ENCODE results near the gene PTPN2.
A peak's percentile ranks its signal among the peaks of the same experiment; 100 is the strongest.

The PTPN2 gene

DNA sequence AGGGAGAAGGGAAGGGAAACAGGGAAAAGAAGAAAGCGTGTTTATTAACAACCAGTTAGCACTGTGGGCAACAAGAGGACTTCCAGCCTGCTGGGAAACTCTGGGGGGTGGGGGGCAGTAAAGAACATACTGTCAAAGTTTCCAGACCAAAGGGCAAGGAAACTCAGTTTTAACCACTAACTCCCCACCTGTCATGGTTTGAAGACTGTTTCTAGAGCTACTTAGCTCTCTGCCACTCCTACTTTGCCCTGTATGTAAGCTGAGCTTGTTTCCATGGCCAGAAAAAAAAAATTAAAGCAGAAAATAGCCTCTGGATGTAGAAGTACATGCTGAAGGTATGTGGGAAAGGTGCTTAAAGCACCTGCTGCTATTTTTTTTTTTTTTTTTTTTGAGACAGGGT, 11.0 kb upstream of the PTPN2 start:
- H3K4me1 ChIP-seq (ENCODE audit: control insufficient read depth, insufficient read depth, low read length, unreplicated experiment) = no peaks in the 10 kb centered on the region
- no peak overlapping the region for H3K27ac ChIP-seq (ENCODE audit: low read depth, low read length)
- H3K4me3 ChIP-seq (ENCODE audit: low read depth, low read length) = no peak overlapping the region
- H3K36me3 ChIP-seq (ENCODE audit: insufficient read depth, low read length) = no peaks in the 10 kb centered on the region
- H2AFZ ChIP-seq (ENCODE audit: low read length, unreplicated experiment) = no peak overlapping the region
- H3K27me3 ChIP-seq (ENCODE audit: insufficient read depth, low read length) = no peaks in the 10 kb centered on the region
- H3K79me2 ChIP-seq (ENCODE audit: control insufficient read depth, insufficient read depth, low read length, unreplicated experiment) = no peaks in the 10 kb centered on the region

- H3K36me3 ChIP-seq (ENCODE audit: insufficient read depth, low read length) = no peaks in the 10 kb centered on the region
- no peak overlapping the region for H3K27ac ChIP-seq (ENCODE audit: low read depth, low read length)
- no peak overlapping the region for H2AFZ ChIP-seq (ENCODE audit: low read length, unreplicated experiment)
- H3K79me2 ChIP-seq (ENCODE audit: control insufficient read depth, insufficient read depth, low read length, unreplicated experiment) = no peaks in the 10 kb centered on the region
- H3K4me3 ChIP-seq (ENCODE audit: low read depth, low read length) = no peak overlapping the region
- no peaks in the 10 kb centered on the region for H3K4me1 ChIP-seq (ENCODE audit: control insufficient read depth, insufficient read depth, low read length, unreplicated experiment)
- H3K27me3 ChIP-seq (ENCODE audit: insufficient read depth, low read length) = no peaks in the 10 kb centered on the region
Measured at GRCh38 chr18:12891561-12891960, 7.5 kb upstream of the PTPN2 start.

DNA sequence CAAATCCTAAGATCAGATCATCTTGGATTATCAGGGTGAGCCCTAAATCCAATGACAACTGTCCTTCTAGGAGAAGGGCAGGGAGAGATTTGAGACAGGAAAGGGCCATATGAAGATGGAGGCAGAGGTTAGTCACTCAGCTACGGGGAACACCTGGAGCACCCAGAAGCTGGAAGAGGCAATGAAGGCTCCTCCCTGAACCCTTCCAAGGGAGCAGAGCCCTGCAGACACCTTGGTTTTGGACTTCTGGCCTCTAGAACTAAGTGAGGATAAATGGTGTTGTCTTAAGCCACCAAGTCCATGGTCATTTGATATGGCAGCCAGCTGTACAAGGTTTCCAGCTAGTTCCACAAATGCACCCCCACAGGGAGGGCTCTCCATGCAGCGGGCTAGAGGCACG, 6.9 kb upstream of the PTPN2 start:
- Histone ChIP-seq H3K27ac (ENCODE audit: low read depth, low read length) (no peak overlapping the region), H3K36me3 (ENCODE audit: insufficient read depth, low read length) (no peaks in the 10 kb centered on the region)

DNA sequence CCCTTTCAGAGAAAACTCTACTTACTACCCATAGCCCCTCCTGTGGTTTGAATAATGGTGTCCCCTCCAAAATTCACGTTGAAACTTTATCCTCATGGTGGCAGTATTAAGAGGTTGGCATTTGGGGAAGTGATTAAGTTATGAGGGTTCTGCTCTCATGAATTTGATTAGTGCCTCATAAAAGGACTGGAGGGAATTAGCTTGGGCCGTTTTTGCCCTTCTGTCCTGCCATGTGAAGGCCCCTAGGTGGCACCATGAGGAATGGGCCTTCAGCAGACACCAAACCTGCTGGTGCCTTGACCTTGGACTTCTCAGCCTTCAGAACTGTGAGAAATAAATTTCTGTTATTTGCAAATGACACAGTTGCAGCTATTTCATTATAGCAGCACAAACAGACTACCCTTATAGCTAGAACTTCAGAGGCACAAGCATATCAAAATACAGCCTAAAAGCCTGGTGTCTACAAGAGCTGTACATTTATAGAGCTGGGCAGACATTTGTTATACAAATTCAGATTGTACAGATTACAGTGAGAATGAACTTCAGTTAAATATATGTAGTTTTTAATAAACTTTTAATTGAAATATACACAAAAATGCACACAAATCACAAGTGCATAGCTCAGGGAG, 2.6 kb upstream of the PTPN2 start:
- H3K4me3 ChIP-seq (ENCODE audit: low read depth, low read length) = no peak overlapping the region
- H2AFZ ChIP-seq (ENCODE audit: low read length, unreplicated experiment) = no peak overlapping the region
- H3K4me1 ChIP-seq (ENCODE audit: control insufficient read depth, insufficient read depth, low read length, unreplicated experiment) = peaks cover 16% of the 10 kb centered on the region
- H3K79me2 ChIP-seq (ENCODE audit: control insufficient read depth, insufficient read depth, low read length, unreplicated experiment) = peaks cover 19% of the 10 kb centered on the region
- H3K27ac ChIP-seq (ENCODE audit: low read depth, low read length) = no peak overlapping the region
- H3K36me3 ChIP-seq (ENCODE audit: insufficient read depth, low read length) = no peaks in the 10 kb centered on the region
- H3K27me3 ChIP-seq (ENCODE audit: insufficient read depth, low read length) = no peaks in the 10 kb centered on the region

More for the DNA sequence above, 6.9 kb upstream of the PTPN2 start:
- no peaks in the 10 kb centered on the region for H3K79me2 ChIP-seq (ENCODE audit: control insufficient read depth, insufficient read depth, low read length, unreplicated experiment)
- H3K4me1 ChIP-seq (ENCODE audit: control insufficient read depth, insufficient read depth, low read length, unreplicated experiment) = no peaks in the 10 kb centered on the region
- no peaks in the 10 kb centered on the region for H3K27me3 ChIP-seq (ENCODE audit: insufficient read depth, low read length)
- H3K4me3 ChIP-seq (ENCODE audit: low read depth, low read length) = no peak overlapping the region
- no peak overlapping the region for H2AFZ ChIP-seq (ENCODE audit: low read length, unreplicated experiment)

GRCh38 chr18:12885500-12885899, 1.5 kb upstream of the PTPN2 start:
- no peaks in the 10 kb centered on the region for H3K27me3 ChIP-seq (ENCODE audit: insufficient read depth, low read length)
- H3K4me1 ChIP-seq (ENCODE audit: control insufficient read depth, insufficient read depth, low read length, unreplicated experiment) = peaks cover 23% of the 10 kb centered on the region
- no peaks in the 10 kb centered on the region for H3K36me3 ChIP-seq (ENCODE audit: insufficient read depth, low read length)
- H2AFZ ChIP-seq (ENCODE audit: low read length, unreplicated experiment) = no peak overlapping the region
- peaks cover 30% of the 10 kb centered on the region for H3K79me2 ChIP-seq (ENCODE audit: control insufficient read depth, insufficient read depth, low read length, unreplicated experiment)
- no peak overlapping the region for H3K27ac ChIP-seq (ENCODE audit: low read depth, low read length)
- peak overlapping the region; percentile 92 for H3K4me3 ChIP-seq (ENCODE audit: low read depth, low read length)

GRCh38 chr18:12884406-12885323, 628 bp upstream of the PTPN2 start:
- H3K79me2 ChIP-seq (ENCODE audit: control insufficient read depth, insufficient read depth, low read length, unreplicated experiment) = peaks cover 39% of the 10 kb centered on the region
- peaks cover 31% of the 10 kb centered on the region for H3K4me1 ChIP-seq (ENCODE audit: control insufficient read depth, insufficient read depth, low read length, unreplicated experiment)
- no peaks in the 10 kb centered on the region for H3K27me3 ChIP-seq (ENCODE audit: insufficient read depth, low read length)
- H3K4me3 ChIP-seq (ENCODE audit: low read depth, low read length) = peak overlapping the region; percentile 92
- no peaks in the 10 kb centered on the region for H3K36me3 ChIP-seq (ENCODE audit: insufficient read depth, low read length)
- no peak overlapping the region; the same call in 1 of the 2 replicates for H3K27ac ChIP-seq (ENCODE audit: low read depth, low read length)
- peak overlapping the region; percentile 62 for H2AFZ ChIP-seq (ENCODE audit: low read length, unreplicated experiment)

GRCh38 chr18:12883372-12883683, 709 bp downstream of the PTPN2 start:
- Histone ChIP-seq H3K79me2 (ENCODE audit: control insufficient read depth, insufficient read depth, low read length, unreplicated experiment) (peaks cover 52% of the 10 kb centered on the region), H3K27me3 (ENCODE audit: insufficient read depth, low read length) (no peaks in the 10 kb centered on the region), H3K36me3 (ENCODE audit: insufficient read depth, low read length) (no peaks in the 10 kb centered on the region), H3K27ac (ENCODE audit: low read depth, low read length) (peak overlapping the region; percentile 94), H3K4me1 (ENCODE audit: control insufficient read depth, insufficient read depth, low read length, unreplicated experiment) (peaks cover 35% of the 10 kb centered on the region), H2AFZ (ENCODE audit: low read length, unreplicated experiment) (peak overlapping the region; percentile 39), H3K4me3 (ENCODE audit: low read depth, low read length) (peak overlapping the region; percentile 92)

DNA sequence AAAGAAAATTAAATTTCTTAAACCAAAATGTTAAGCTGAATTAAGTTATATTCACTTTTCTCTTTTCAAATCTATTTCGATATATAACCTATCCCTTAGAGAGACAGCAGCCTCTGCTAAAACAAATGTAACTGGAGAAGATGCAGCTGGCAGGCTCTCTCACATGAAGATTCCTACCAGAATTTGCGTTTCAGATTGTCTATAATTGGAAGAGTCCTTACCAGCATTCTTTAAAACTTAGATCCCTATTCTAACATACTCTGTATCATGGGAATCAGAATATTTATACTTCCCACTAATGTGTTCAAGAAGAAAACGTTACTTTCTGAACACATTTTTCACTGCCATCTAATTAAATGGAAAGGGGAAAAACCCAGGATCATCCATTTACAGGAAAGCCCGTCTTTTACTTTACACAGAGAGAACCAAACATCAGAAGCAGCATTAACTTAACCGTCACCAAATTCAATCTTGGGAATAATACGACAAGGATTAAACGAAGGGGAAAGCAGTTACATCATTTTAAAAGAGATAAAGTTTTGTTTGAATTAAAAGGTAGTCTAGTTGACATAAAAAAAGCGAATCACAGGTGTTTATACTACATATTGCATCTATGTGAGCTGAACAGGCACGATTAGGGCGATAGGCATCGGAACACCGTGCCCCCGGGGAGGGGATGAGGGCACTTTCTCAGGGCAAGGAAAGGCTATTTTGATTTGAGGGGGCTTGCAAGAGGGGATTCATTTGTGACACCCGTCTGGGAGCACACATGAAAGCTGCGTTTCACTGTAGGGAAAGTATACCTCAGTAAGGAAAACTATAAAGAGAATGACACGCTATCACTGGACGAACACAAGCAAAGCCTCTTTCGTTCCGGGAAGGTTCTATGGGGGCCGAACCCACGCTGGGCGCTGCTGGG, 1.3 kb downstream of the PTPN2 start:
- Histone ChIP-seq H3K4me1 (ENCODE audit: control insufficient read depth, insufficient read depth, low read length, unreplicated experiment) (peaks cover 35% of the 10 kb centered on the region), H3K4me3 (ENCODE audit: low read depth, low read length) (peak overlapping the region; percentile 92), H3K79me2 (ENCODE audit: control insufficient read depth, insufficient read depth, low read length, unreplicated experiment) (peaks cover 56% of the 10 kb centered on the region), H3K27me3 (ENCODE audit: insufficient read depth, low read length) (no peaks in the 10 kb centered on the region), H2AFZ (ENCODE audit: low read length, unreplicated experiment) (peak overlapping the region; percentile 39), H3K27ac (ENCODE audit: low read depth, low read length) (peak overlapping the region; percentile 94), H3K36me3 (ENCODE audit: insufficient read depth, low read length) (no peaks in the 10 kb centered on the region)

GRCh38 chr18:12880541-12880910, 3.5 kb downstream of the PTPN2 start:
- peaks cover 35% of the 10 kb centered on the region for H3K4me1 ChIP-seq (ENCODE audit: control insufficient read depth, insufficient read depth, low read length, unreplicated experiment)
- no peaks in the 10 kb centered on the region for H3K36me3 ChIP-seq (ENCODE audit: insufficient read depth, low read length)
- no peak overlapping the region for H3K4me3 ChIP-seq (ENCODE audit: low read depth, low read length)
- H3K27ac ChIP-seq (ENCODE audit: low read depth, low read length) = no peak overlapping the region
- H2AFZ ChIP-seq (ENCODE audit: low read length, unreplicated experiment) = no peak overlapping the region
- peaks cover 78% of the 10 kb centered on the region for H3K79me2 ChIP-seq (ENCODE audit: control insufficient read depth, insufficient read depth, low read length, unreplicated experiment)
- H3K27me3 ChIP-seq (ENCODE audit: insufficient read depth, low read length) = no peaks in the 10 kb centered on the region

GRCh38 chr18:12879840-12880540, 4.0 kb downstream of the PTPN2 start:
- Histone ChIP-seq H3K4me3 (ENCODE audit: low read depth, low read length) (peak overlapping the region; percentile 36), H2AFZ (ENCODE audit: low read length, unreplicated experiment) (no peak overlapping the region), H3K27me3 (ENCODE audit: insufficient read depth, low read length) (no peaks in the 10 kb centered on the region), H3K79me2 (ENCODE audit: control insufficient read depth, insufficient read depth, low read length, unreplicated experiment) (peaks cover 82% of the 10 kb centered on the region), H3K27ac (ENCODE audit: low read depth, low read length) (no peak overlapping the region), H3K36me3 (ENCODE audit: insufficient read depth, low read length) (no peaks in the 10 kb centered on the region), H3K4me1 (ENCODE audit: control insufficient read depth, insufficient read depth, low read length, unreplicated experiment) (peaks cover 30% of the 10 kb centered on the region)
